Lung (tissue), 12 donors: ENCODE results near the gene CXCL13. TPM values are rescaled to one million over a fixed set of nuclear protein-coding genes. Genes with fewer than 3 reads are reported as not detected.

Experiments
- ATAC-seq: fragments of 200-7000 bp; cut with Tn5 transposase; one replicate; pipeline ENCODE4 v1.9.1; 2020; ENCODE audit warnings: moderate number of reproducible peaks; ENCODE audit not compliant: insufficient read depth, low FRiP score
- DNase-seq, 3 donors: peaks; one replicate each; pipeline ENCODE4 v3.0.0-alpha.2; 2013 to 2017
- H3K27ac ChIP-seq, 2 donors: one replicate each; pipeline ENCODE4 v1.5.1; 2013; ENCODE audit warnings: mild to moderate bottlenecking in 2 of 2, moderate library complexity in 2 of 2, control low read depth in 1 of 2, inconsistent platforms in 1 of 2, low read depth in 1 of 2, low read length in 1 of 2
- H3K27me3 ChIP-seq, 3 donors: one replicate each; pipeline ENCODE4 v1.5.1; 2013; ENCODE audit warnings: low read length in 2 of 3; ENCODE audit not compliant: control insufficient read depth in 3 of 3, insufficient read depth in 3 of 3
- H3K36me3 ChIP-seq, 4 donors: one replicate each; pipeline ENCODE4 v1.5.1; 2013; ENCODE audit warnings: low read length in 4 of 4, mild to moderate bottlenecking in 1 of 4, moderate library complexity in 1 of 4; ENCODE audit not compliant: control insufficient read depth in 4 of 4, insufficient read depth in 4 of 4
- H3K4me1 ChIP-seq, 5 donors: one replicate each; pipeline ENCODE4 v1.5.1; 2013; ENCODE audit warnings: low read length in 5 of 5, mild to moderate bottlenecking in 2 of 5, moderate library complexity in 1 of 5; ENCODE audit not compliant: control insufficient read depth in 5 of 5, insufficient read depth in 5 of 5
- H3K4me3 ChIP-seq: one replicate; pipeline ENCODE4 v1.5.1; 2013; ENCODE audit warnings: mild to moderate bottlenecking, control low read depth, moderate library complexity
- H3K9ac ChIP-seq, 2 donors: one replicate each; pipeline ENCODE4 v1.5.1; 2013; ENCODE audit warnings: low read length in 2 of 2, control low read depth in 1 of 2; ENCODE audit not compliant: insufficient read depth in 1 of 2
- H3K9me3 ChIP-seq, 4 donors: one replicate each; pipeline ENCODE4 v1.5.1; 2013; ENCODE audit warnings: low read length in 3 of 4, mild to moderate bottlenecking in 1 of 4, moderate library complexity in 1 of 4; ENCODE audit not compliant: control insufficient read depth in 4 of 4, insufficient read depth in 3 of 4
- CTCF ChIP-seq: IDR thresholded peaks from 2 replicates; pipeline ENCODE4 v1.5.1; 2012; ENCODE audit warnings: mild to moderate bottlenecking; ENCODE audit errors: control extremely low read depth, extremely low read depth
- WGBS, 2 donors: extraction: QIAGEN DNeasy Blood & Tissue Kit; methylation state at CpG; one replicate each; pipeline ENCODE4 v1.1.7; 2013; 5-methylcytosine and 5-hydroxymethylcytosine counted together
- polyA plus RNA-seq, 2 donors: library from polyadenylated mRNA; stranded (reverse); fragments of 200-250 nt; gene quantifications; one replicate each; pipeline ENCODE4 v1.2.1, GENCODE V29; 2013
- total RNA-seq, 2 donors: library from RNA; depleted of rRNA in 1 of 2; stranded (reverse); fragments of >200 nt in 1 of 2; gene quantifications; one replicate each; pipeline ENCODE4 v1.2.1, GENCODE V29; 2014 to 2021
- donor health status: control.
- donor health status: control.
- donor health status: Bipolar disorder and iron deficiency.
- donor health status: healthy.
- donor health status: DM: yes; HTN: yes; CAD: no.

The CXCL13 gene
- total and polyA plus RNA-seq, 4 donors = 0.26 to 50.0 (median 5.4) TPM; not detected in 1

- Histone ChIP-seq H3K27me3 (peaks cover 0 to 10% (median 0%) of the 10 kb centered on the region in 3 donors), H3K27ac (no peak overlapping the region), H3K9me3 (no peaks in the 10 kb centered on the region), H3K9ac (no peak overlapping the region), H3K36me3 (no peaks in the 10 kb centered on the region), H3K4me3 (no peak overlapping the region), H3K4me1 (peaks cover 0 to 3% (median 0%) of the 10 kb centered on the region in 5 donors)
- ATAC-seq = no peak
- peak; percentile 29 for TF ChIP-seq CTCF
- WGBS, 2 donors = 27 to 37% methylated on average over 6 of the region's 6 CpGs
- peak in 2 of 3 donors; percentile 35 to 44 for DNase-seq
These were observed 4.8 kb upstream of the CXCL13 start for GRCh38 chr4:77600521-77601451.

- no peaks in the 10 kb centered on the region for H3K36me3 ChIP-seq
- TF ChIP-seq CTCF = no peak
- DNase-seq = peak in 2 of 3 donors; percentile 21 to 40
- ATAC-seq = peak; percentile 30
- H3K4me3 ChIP-seq = no peak overlapping the region
- H3K27me3 ChIP-seq = peaks cover 0 to 10% (median 0%) of the 10 kb centered on the region in 3 donors
- H3K9ac ChIP-seq = no peak overlapping the region
- 53 to 80% methylated on average over 4 of the region's 4 CpGs for WGBS, 2 donors
- H3K4me1 ChIP-seq = peaks cover 0 to 3% (median 0%) of the 10 kb centered on the region in 5 donors
- H3K27ac ChIP-seq = no peak overlapping the region
- no peaks in the 10 kb centered on the region for H3K9me3 ChIP-seq
These were observed 3.9 kb upstream of the CXCL13 start for GRCh38 chr4:77601614-77602187.

GRCh38 chr4:77613267-77613666 lies 7.6 kb downstream of the CXCL13 start:
- H3K9me3 ChIP-seq = no peaks in the 10 kb centered on the region
- H3K27me3 ChIP-seq = no peaks in the 10 kb centered on the region
- no peak for TF ChIP-seq CTCF
- H3K4me3 ChIP-seq = no peak overlapping the region
- H3K9ac ChIP-seq = no peak overlapping the region
- WGBS, 2 donors = 84 to 88% methylated on average over 7 of the region's 7 CpGs
- no peak overlapping the region for H3K27ac ChIP-seq
- H3K36me3 ChIP-seq = no peaks in the 10 kb centered on the region
- peaks cover 0 to 9% (median 0%) of the 10 kb centered on the region in 5 donors for H3K4me1 ChIP-seq
- no peak for DNase-seq
- no peak for ATAC-seq
